ENCODE data around the gene SMYD3. TPM values are rescaled to one million over a fixed set of nuclear protein-coding genes. Genes with fewer than 3 reads are reported as not detected.

SMYD3 gene
- total and polyA plus RNA-seq, 9 of the 15 experiments (the other 6 are each of a cell fraction or from before 2014, with no cell fraction given) = 128 to 440 (median 197) TPM

GRCh38 chr1:246332078-246332477 lies 175.0 kb downstream of the SMYD3 start (continued):
- TF ChIP-seq ZNF75A (CRISPR knock-in tag; IDR thresholded peaks at IDR 0.05) = no peak
- TF ChIP-seq NCOR1 (IDR thresholded peaks at IDR 0.05) = peak; percentile 68; the same call in 1 of the 2 replicates
- TF ChIP-seq ZNF133 (CRISPR knock-in tag; IDR thresholded peaks at IDR 0.05) = no peak
- TF ChIP-seq RCOR1 (IDR thresholded peaks at IDR 0.05; ENCODE audit: borderline replicate concordance in 1 of 2, low read depth in 2 of 2, low read length in 2 of 2) = peak in 1 of 2 experiments; percentile 46; a peak in 1 of 4 replicates
- TF ChIP-seq ZZZ3 (IDR thresholded peaks at IDR 0.05) = no peak
- TF ChIP-seq FOXK2 (conservative IDR thresholded peaks at IDR 0.05 in 1 of 2, IDR thresholded peaks at IDR 0.05 in 1 of 2; ENCODE audit: low read depth in 2 of 2) = peak; percentile 62 to 77; a peak in 3 of 4 replicates
- TF ChIP-seq REST (IDR thresholded peaks at IDR 0.05; ENCODE audit: borderline replicate concordance) = no peak
- no peak for TF ChIP-seq REST (CRISPR knock-in tag; IDR thresholded peaks at IDR 0.05; ENCODE audit: low read depth)
- no peak for TF ChIP-seq TEAD1 (CRISPR knock-in tag; IDR thresholded peaks at IDR 0.05)
- TF ChIP-seq ATF7 (IDR thresholded peaks at IDR 0.05) = no peak
- TF ChIP-seq PRDM10 (IDR thresholded peaks at IDR 0.05; ENCODE audit: partially characterized antibody) = no peak
- TF ChIP-seq ARNT (IDR thresholded peaks at IDR 0.05) = peak in 1 of 2 experiments; percentile 57; a peak in 1 of 4 replicates
- TF ChIP-seq MEF2A (IDR thresholded peaks at IDR 0.05; ENCODE audit: control insufficient read depth, low read depth, low read length) = no peak
- TF ChIP-seq SMARCA4 (IDR thresholded peaks at IDR 0.05) = peak; percentile 78
- TF ChIP-seq TSC22D4 (tag; IDR thresholded peaks at IDR 0.05) = no peak
- TF ChIP-seq CBX1 (IDR thresholded peaks at IDR 0.05; ENCODE audit: low read depth) = no peak
- TF ChIP-seq KDM5B (IDR thresholded peaks at IDR 0.05; ENCODE audit: insufficient replicate concordance, low read depth, low read length) = no peak
- no peak for TF ChIP-seq COPS2 (conservative IDR thresholded peaks at IDR 0.05)
- TF ChIP-seq MTA2 (IDR thresholded peaks at IDR 0.05; ENCODE audit: low read depth) = peak; percentile 52; the same call in 1 of the 2 replicates

All from K562 (cell line).